HG03045 (cell line): ENCODE results near the gene MAPRE3.

Experiments
- ATAC-seq: cut with Tn5 transposase; IDR thresholded peaks from one replicate; pipeline ENCODE4 v1.9.1; 2021; ENCODE audit warnings: mild to moderate bottlenecking, moderate library complexity; ENCODE audit not compliant: unreplicated experiment

MAPRE3 gene

DNA sequence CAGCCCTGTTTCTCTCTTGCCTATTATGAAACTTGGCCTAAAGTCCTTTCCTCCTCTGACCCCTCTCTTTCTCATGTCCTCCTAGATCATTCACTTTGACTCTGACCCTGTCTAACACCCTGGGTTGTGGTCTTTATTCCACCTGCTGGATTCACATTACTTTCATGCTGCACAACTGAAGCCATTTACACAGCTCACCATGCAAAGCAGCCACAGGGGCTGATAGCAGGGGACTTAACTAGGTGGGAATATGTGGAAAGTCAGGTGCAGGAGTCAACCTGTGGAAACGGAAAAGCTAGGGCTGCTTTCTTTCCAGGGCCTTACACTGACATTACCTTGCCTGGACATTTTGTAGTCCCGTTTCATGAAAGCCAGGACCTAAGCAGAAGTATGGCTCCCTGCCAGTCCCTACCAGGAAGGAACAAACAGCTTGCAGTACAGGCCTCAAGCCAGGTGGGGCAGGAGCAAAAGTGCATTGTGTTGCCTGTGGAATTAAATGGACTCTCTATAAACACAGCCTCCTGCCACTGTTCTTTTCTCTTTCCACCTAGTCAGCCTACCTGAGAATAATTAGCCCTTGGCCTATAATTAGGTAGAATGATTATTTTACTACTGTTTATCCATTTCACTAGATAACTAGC, 11.8 kb downstream of the MAPRE3 start:
- no peak for ATAC-seq

DNA sequence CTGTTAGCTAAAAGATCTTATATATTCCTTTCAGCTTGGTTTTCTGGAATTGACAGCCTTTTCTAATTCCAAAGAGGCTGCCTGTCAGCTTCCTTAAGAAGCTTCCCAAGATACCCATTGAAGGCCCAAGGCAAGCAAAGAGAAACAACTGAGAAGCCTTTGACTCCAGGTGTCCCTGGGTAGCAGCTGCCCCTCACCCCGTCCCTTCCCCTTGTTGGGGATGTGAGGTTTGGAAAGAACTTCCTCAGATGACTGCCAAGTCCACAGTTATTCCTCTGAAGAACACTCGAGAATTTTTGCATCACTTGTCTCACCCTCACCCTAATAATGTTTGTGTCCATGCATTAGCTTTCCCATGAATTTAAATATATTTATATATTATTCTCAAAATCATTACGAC, 13.3 kb downstream of the MAPRE3 start:
- no peak for ATAC-seq

DNA sequence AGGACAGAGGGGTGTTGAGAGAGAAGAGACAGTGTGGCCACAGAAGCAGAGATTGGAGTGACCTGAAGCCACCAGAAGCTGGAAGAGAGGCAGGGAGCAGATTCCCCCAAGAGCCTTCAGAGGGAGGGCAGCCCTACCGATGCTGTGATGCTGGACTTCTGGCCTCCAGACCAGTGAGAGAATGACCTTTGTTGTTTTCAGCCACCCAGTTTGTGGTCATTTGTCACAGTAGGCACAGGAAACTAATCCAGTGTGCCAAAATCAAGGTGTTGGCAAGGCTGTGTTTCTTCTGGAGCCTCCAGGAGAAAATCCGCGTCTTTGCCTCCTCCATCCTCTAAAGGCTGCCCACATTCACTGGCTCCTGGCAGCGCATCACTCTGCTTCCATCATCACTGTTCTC, 15.4 kb downstream of the MAPRE3 start:
- ATAC-seq, result no peak

DNA sequence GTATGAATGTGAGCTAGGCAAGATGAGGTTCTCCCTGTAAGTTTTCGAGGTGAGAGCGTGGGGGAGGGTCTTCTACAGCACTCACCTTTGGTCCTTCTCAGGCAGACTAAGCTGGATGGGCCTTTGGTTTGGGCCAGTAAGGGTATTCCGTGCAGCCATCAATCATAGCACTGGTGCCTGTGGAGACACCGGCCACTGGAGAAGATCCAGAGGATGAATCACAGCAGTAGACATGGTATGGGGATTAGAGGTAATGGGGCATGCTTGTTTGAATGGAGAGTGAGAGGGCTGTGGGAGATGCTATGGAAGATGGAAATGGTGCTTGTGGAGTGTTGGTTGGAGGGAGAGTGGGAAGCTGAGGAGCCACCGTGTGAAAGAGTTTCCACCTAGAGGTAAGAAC, 16.1 kb downstream of the MAPRE3 start:
- no peak for ATAC-seq

DNA sequence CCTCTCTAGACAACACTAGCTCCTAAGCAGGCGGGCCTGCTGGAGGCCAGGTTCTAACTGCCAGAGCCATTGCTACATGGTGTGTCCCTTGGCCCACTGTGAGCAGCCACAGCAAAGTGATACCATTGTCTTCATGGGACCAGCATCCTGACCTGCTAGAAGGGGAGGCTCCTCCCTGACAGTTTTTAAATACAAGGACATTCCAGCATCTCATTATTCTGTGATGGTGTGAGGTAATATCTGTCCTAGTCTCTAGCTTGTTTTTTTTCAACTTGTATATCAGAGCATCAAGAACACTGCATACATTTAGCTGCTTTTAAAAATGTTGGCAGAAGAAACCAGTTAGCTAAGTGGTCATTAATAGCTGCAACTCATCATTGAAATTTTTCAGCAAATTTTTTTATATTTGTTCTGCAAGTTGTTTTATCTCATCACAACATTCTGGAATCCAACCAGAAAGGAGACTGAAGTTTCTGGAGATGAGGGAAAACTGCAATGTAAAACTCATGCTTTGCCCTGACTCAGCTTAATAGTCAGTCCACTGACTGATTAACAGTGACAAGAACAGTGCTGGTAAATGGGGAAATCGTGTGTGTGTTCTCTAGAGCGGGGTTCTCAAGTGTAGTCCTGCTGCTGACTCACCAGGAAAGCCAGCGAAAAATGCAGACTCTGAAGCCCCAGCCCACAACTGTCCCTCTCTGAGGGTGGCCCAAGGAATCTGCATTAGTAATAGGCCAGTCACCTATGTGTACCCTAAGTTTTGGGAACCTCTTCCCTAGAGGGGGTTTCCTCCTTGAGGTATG, 17.8 kb downstream of the MAPRE3 start:
- ATAC-seq, result no peak

DNA sequence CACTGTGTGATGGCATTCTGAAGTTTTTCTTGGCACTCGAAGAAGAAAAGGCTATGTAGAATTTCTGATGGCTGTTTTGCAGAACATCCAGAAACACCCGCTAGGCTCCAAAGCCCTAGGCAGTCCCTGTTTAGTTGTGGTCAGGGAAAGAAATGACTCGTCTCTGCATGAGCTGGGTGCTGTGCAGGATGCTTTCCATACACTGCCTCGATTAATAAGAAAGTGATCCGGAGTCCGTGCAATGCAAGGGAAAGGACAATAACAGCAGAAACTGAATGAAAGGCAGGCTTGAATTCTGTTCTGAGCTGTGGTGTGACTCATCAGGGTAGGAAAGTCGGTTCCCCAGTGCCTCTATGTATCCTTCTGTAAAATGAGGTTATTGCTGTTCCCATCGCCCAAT, 18.7 kb downstream of the MAPRE3 start:
- no peak for ATAC-seq

DNA sequence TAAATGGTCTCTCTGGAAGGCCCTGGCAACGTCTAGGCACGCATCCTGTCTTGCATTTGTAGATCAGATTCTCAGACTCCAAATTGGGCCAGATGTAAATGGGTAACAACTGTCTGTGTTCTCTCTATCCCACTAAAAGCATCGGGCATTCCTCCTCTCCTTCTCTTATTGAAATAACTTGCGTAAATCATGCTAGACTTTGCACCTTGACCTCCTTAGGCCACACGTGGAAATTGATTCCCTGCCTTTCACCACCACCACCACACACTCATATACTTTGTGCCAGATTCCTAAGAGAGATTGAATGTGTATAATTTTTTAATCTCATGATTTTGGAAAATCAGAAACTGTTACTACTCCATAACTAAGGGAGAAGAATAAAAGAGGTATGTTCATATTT, 21.3 kb downstream of the MAPRE3 start:
- no peak for ATAC-seq

DNA sequence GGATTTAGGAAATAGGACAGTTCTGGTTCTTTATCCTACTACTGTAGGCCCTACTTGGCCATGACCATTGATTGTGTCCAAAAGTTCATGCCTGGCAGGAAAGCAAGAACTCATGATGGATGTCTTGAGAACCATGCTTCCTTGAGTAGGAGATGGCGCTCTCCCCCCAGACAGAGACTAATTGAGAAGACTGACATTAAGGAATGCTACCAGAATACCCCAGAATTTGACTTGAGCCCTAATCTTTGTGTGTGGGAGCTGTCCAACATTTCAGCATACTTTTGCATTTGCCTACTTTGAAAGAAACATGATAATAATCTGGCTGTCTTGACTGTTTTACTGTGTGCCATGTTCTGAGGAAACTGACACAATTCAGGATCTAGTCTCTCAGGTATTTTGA, 23.3 kb downstream of the MAPRE3 start:
- ATAC-seq, result no peak

DNA sequence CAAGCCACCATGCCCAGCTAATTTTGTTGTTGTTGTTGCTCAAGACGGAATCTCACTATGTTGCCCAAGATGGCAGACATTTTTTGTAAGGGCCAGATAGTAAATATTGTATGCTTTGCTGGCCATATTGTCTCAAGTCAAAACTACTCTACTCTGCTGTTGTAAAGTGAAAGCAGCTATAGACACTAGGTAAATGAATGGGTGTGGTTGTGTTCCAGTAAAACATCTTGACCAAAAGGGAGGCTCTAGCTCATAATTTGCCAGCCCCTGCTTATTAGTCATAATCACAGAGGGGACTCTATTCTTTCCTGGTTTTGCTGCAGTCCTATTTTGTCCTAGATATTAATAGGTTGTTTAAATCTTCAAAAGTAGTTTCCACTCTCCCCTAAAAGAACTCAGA, 24.5 kb downstream of the MAPRE3 start:
- ATAC-seq, result no peak

DNA sequence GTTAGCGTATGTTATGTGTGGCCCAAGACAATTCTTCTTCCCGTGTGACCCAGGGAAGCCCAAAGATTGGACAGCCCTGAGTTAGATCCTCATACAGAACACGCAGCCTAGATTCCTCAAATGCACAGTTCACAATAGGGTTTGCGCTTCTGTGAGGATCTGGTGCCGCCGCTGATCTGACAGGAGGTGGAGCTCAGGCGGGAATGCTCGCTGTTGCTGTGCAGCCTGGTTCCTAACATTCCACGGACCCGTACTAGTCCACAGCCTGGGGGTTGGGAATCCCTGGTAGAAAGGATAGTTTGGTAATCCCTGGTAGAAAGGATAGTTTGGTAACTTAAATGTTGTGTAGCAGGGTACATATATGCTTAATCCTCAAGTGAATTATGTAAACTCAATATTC, 27.0 kb downstream of the MAPRE3 start:
- no peak for ATAC-seq

DNA sequence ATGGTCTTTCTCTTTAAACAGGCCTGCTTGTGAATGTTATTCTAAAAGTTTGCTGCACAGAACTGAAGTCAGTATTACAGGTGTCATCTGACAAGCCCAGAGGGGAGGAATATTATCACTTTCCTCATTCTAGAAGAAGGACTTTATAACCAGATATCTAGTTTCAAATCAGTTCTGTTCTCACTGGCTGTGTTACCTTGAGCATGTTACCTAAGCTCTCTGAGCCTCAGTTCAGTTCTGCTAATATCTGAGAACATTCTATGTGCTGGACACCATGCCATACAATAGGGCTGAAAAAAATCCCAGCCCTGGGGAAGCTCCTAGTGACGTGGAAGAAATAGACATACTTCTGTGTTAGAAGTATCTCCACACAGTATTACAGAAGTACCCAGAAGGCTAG, 27.9 kb downstream of the MAPRE3 start:
- ATAC-seq, result no peak

DNA sequence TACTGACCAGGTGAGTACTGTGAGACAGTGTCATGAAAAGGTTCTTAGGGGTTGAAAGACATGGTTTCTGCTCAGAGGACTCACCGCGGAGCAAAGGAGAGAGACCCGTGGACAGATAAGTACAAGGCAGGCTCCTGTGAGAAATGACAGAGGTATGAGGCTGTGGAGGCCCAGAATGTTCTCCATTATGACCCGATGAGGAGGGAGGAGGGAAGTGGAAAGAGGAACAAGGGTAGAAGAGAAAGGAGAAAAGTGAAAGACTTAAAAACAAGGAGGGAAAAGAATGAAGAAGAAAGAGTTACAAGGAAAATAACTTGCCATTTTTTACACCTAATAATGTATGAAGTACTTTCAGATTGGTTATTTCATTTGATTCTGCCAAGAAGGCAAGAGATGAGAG, 29.8 kb downstream of the MAPRE3 start:
- ATAC-seq, result no peak

DNA sequence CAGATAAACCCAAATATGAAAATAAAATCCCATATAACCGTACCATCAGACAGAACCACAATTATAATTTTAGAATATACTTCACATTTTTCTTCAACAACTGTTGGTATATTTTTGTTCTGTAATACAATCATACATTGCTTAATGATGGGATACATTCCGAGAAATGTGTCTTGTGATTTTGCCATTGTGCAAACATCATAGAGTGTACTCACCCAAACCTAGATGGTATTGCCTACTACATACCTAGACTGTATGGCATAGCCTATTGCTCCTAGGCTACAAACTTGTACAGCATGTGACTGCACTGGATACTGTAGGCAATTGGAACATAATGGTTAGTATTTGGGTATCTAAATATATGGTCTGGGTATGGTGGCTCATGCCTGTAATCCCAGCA, 30.6 kb downstream of the MAPRE3 start:
- ATAC-seq, result no peak

DNA sequence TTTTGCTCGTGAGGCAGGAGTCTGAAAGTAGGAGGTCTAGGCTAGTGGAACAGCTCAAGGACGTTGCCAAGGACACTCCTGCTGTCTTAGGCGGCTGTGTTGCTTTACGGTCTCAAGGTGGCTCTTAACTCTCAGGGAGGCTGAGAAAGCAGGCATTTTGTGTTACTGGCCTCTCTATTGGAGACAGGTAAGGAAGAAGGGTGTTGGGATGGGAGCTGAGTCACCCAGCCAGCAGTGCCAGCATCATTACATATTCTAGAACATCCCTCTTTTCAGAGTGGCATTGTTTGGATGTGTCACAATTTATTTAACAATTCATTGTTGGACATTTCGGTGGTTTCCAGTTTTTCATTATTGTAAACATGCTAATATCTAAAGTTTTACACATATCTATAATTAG, 31.5 kb downstream of the MAPRE3 start:
- ATAC-seq, result no peak

DNA sequence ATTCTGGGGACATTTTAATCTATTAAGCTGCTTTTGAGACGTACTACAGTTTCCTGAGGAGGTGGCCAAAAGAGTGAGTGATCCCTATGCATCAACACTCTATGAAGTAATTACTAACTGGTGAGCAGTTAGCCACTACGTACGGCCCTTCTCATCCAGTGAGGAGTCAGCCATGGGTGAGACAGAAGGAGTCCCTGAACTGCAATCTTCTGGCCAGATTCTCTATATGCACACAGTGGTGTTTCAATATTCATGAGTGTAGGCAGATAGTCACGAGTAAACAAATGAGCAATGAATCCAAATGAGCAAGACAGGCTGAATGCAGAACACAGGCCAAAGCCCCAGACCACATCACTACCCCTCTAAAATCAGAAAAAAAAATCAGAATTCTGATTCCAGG, 32.6 kb downstream of the MAPRE3 start:
- ATAC-seq, result no peak

DNA sequence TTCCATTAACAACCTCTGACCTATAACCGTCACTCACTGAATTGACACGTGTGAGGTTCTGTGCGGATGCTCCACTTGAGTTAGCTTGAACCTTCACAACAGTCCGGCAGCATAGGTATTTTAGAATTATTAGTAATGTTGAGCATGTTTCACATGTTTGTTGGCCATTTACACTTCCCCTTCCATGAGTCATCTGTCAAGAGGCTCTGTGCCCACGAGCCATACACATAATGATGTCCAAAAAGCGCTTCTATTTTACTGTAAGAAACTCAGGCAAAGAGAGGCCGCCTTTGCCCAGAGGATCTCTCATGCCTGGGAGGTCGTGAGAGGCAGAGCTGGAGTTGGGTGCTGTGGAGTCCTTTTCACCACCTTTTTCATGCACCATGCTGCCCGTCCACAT, 33.4 kb downstream of the MAPRE3 start:
- no peak for ATAC-seq

DNA sequence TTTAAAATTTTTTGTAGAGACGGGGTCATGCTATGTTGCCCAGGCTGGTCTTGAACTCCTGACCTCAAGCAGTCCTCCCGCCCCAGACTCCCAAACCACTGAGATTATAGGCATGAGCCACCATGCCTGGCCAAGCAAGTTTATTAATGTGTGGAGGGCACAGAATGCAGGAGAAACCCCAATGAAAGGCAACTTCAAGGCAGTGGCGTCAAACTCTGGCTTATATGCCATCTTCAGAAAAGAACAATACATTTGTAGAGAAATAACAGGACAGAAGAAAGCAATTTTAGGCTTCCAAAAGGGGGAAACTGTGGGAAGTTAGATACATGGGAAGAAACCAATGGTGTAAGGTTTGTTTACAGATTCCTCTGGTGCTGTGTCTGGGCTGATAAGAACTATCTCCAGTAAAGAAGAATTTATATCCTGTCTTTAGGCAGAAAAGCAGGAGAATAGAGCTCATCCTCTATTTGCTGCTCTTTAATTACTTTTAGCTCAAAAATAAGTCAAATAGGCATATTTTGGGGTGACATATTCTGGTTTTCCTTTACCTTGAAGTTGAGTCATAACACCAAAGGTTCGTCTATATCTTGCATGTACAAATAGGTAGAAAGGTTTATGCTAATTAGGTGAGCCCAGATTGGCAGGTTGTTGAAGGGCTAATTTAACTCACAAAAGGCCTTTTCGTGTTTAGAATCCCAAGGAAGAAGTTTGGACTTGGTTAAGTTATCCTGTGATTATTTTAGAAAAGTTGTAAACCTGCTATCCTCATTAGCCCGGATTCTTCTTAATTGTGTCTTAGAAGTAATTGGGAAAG, 36.4 kb downstream of the MAPRE3 start:
- ATAC-seq, result no peak

DNA sequence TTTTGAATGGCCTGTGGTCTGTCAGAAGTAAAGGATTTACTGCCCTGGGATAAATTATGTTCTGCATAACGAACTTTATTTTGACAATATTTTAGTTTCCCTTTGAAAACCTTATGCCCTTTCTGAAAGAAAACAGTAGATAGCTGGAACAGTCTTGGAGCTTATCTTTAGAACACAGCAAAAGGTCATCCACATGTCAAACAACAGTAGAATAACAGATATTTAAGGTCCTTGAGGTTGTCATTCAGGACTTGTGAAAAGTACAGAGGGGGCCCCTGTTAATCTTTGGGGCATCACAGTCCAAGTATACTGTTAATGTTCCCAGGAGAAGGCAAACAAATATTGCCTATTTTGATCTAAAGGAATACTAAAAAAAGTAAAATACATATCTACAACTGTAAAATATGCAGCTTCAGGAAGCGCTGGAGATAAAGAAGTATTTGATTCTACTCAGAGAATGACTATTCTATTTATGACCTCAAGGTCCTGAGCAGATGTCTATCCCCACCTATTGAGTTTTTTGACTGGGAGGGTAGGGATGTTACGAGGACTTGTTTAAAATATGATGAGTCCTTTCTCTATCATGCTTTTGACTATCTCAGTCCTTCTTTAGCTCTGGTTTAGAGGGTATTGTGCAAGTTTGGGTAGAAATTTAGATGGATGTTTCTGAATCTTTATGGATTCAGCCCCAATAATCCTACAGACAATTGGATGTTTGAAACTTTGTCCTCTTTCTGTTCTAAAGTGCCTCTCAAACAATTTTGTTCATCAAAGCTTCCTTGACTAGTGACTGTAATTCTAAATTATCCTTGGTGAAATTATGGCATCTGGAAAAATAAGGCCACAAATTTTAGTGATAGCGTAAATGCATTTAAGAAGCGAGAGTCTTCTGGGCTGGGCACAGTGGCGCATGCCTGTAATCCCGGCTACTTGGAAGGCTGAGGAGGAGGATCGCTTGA, 37.3 kb downstream of the MAPRE3 start:
- ATAC-seq, result no peak

DNA sequence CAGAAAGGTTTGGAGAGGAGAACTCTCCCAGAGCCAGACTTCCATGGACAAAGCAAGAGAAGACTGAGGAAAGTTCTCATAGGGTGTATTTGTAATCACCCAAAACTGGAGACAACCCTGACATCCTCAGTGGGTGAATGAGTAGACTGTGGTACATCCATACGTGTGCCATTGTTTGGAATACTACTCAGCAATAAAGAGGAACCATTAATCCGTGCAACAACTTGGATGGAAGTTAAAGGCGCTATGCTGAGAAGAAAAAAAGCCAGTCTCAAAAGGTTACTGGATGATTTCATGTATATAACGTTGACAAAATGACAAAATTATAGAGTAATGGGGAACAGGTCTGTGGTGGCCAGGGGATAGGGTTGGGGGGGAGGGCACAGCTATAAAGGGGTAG, 38.2 kb downstream of the MAPRE3 start:
- ATAC-seq, result no peak

DNA sequence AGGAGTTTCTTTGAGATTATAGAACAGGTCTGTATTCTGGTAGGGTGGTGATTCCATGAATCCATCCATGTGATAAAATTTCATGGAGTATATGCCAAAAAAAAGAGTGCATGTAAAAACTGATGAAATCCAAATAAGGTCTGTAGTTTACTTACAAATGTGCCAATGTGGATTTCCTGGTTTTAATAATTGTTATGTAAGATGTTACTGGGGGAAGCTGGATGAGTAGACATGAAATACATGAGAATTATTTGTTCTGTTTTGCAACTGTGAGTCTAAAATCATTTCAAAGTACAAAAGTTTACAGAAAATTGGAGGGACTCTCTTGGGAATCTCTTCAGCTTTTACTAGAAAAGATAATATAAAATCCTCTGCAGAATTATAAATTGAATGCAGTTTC, 38.6 kb downstream of the MAPRE3 start:
- ATAC-seq, result no peak

DNA sequence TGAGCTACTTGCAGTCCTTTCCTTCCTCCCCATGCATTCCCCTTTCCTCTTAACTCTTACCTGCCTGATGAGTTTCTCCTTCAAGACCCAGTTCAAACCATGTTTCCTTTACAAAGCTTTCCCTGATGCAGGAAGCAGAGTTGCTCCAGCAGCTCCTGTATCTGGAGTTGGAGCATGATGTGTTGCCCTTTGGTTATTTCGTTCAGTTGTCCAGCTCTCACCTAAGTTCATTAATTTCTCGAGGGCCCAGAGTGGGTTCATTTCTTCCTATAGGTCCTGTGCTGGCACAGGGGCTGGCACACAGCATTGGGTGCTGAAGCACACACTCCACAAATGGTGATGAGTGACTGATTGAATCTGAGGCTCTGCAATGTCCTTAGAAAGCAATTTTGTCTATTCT, 39.3 kb downstream of the MAPRE3 start:
- ATAC-seq, result no peak
